ENCODE results near the gene LIN7A.

Gene LIN7A

DNA sequence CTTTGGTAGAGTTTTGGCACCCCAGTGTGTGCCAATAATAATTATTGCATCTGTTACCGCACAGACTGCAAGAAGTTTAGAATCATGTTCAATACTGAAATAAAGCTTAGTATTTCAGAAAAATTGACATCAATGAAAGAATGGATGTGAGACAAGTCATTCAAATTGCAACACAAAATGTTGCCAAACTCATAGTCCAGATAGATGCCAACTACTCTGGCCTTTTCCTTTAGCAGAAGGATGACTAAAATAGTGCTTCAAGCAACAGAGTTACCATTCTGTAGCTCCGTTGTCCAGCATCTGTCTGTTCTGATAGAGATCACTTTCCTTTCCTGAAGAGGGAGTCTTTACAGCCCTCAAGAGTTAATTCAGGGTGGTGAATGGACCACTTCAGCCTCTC is 77.5 kb downstream of the LIN7A start:
- no peak for DNase-seq (ENCODE audit: low read depth in 2 of 2)

DNA sequence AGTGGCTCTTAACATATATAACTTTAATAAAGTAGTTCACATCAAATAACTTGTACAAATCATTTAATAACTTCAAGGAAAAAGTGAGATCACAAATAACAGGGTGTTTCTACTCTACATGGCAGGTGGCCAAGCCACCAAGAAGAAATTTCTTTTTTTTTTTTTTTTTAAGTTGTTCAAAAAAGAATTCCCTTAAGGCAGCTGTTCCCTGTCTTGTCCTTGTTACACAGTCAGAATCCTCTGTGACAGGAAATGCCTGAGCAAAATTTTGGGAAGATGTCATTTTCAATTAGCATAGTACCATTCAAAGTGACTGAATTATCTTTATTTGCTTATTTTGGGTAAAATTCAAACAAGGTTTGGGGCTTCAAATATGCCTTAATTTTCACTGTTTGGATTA is 79.4 kb downstream of the LIN7A start:
- no peak for DNase-seq (ENCODE audit: low read depth in 2 of 2)

DNA sequence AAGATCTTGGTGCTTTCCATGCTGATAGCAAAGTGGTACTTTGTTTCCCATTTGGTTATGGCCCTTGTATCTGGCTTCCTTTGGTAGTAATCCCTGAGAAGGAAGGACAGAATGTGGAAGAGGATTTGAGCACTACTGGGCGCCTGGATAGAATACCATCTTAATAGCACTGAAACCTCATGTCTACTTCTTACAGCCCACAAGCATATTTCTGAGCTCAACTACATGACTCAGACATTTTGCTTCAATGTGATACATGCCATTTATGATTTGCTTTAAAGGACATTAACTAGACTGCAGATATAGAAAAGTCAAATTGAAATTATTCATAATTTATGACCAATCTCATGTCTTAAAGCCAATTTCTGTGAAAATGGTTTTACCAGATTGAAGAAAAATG is 80.4 kb downstream of the LIN7A start:
- no peak for DNase-seq (ENCODE audit: low read depth in 2 of 2)

DNA sequence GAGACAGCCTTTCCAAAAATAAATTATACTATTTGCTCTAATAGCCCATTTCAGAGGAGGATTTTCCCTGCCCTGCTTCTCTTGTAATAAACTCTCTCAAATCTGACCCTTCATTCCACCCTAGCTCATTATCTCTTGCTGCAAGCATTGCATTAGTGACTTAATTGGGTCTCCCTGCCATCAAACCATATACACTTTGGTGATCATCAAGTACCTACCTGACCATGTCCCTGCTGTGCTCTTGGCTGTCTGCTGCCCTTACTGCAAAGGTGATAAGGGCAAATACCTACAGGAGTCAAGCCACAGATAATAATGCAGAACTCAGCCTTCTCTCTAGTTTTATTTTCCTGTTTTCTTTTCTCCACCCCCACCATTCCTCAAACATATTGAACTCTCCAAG is 88.4 kb downstream of the LIN7A start:
- no peak for DNase-seq (ENCODE audit: low read depth in 2 of 2)

DNA sequence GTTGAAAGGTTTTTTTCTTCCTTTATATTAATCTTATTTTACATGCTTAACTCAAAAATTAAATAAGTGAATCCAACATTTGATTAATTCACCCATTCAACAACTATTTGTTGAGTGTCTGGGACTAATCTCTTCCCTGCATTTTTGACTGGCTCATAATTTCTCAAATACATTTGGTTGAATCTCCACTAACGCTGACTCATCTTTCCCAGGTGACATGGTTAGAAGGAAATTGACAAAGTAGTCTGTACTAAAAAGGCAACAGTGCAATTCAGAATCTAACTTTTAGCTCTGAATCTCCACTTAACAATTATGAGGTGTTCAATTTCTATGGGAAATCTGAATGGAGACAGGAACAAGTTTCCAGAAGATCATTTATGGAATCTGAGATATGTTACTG is 88.9 kb downstream of the LIN7A start:
- no peak for DNase-seq (ENCODE audit: low read depth in 2 of 2)

DNA sequence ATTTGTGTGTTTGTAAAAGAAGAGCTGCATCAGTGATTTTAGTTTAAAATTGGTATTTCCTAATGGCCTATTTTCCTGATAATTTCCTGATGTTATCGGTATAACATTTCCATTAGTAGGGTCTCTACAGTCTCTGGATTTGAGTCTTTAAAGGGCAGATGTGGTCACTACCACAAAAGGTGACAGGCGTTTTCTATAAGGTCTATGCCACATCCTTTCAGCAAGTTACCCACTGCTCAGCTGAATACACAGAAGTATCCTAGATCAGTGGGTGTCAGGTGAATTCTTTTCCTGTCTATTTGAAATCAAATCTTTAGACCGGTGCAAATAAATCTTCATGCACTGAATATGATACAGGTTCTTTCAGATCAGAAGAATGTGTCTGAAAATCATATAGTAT is 90.2 kb downstream of the LIN7A start:
- no peak for DNase-seq (ENCODE audit: low read depth in 2 of 2)

DNA sequence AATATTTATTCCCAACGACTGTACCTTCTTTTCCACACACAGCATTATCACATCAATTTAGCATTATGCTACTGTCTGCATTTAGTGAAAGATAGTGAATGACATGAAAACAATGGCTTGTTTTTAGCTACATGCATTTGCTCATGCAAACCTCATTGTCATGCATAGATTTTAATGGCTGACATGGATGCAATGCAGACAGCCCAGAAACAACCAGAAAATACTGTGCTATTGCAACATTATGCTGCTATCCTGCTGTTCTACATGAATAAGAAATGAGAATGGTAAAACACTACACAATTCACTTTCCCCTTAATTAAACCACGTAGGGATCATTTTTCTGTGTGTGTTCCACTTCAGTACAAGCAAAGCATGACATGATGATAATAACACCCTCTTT is 90.8 kb downstream of the LIN7A start:
- no peak for DNase-seq (ENCODE audit: low read depth in 2 of 2)

DNA sequence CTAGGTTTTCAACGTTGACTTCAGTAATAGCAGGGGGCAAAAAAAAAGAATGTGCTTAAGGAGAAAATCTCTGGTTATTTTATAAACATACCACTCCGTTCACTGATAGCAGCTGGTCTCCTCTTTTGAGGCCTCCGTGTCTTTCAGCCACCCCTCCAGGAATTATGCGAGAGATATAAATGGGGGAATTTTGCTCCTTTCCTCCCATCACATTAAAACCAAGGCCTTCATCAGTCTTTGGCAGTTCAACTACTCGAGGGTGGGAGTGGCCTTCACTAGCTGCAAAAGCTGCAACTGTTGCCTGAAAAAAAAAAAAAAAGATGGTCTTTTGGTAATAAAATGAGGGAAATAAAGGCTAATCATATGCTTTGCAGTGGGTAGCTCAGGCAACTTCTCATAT is 92.1 kb downstream of the LIN7A start:
- DNase-seq (ENCODE audit: low read depth in 2 of 2): no peak

DNA sequence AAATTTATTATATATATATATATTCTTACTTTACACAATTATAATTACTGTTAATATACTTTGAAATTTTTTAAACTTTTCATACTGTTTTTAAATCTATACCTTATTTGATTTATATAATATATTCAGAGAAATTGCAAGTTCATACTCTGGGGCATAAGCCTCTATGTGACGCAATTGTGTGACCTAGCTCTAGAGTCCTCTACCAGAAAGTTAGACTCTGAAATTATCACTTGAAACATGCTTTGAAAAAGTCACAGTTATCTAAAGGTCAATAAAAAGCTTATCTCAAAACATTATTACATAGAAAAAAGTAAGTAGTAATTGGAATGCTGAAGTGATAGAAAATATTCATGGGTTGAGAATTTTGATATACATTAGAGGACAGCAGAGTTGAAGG is 93.8 kb downstream of the LIN7A start:
- DNase-seq (ENCODE audit: low read depth in 2 of 2): no peak

DNA sequence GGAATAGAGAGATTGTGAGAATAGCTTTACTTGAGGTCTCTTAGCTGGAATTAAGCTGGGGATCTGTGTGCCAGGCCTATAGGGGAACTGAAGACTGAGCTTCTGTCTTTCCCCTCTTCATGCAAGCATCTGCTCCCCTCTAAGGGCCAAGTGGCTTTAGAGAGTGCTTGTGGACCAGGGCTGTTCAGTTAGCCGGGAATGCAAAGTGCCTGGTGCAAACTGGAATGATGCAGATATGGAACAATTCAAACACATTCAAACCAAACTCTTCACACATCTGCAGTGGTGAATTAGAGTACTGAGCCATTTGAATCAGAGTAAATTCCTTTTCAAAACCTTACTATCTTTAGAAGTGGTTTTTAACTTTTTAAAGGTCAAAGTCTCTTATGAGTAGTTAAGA is 99.0 kb downstream of the LIN7A start:
- no peak for DNase-seq (ENCODE audit: low read depth in 2 of 2)

DNA sequence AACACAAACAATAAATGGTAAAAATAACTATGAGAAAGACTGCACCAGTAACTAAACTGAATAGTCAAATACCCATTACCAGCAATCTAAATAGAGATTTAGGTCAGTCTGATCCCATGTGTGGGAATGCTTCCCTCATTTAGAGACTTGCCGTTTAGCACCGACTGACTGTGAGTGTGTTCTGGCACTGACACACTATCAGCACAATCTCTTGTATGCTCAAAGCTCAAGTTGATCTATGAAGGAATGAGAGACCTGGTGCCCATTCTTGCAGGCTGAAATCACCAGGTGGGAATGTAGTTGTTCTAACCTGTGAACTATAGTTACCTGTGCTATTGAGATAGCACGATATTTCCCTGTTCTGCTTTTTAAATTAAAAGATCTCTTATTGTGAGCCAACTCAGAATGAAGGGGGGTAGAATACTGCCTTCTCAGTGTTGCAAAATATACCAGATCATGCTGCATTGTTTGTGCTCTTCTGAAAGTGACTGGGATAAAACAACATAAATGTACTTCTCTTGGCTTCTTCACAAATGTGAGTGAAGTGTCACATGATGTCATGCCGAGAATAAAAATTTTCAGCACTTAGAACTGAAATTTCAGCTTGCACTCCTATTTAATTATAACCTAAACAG is 99.6 kb downstream of the LIN7A start:
- no peak for DNase-seq (ENCODE audit: low read depth in 2 of 2)

DNA sequence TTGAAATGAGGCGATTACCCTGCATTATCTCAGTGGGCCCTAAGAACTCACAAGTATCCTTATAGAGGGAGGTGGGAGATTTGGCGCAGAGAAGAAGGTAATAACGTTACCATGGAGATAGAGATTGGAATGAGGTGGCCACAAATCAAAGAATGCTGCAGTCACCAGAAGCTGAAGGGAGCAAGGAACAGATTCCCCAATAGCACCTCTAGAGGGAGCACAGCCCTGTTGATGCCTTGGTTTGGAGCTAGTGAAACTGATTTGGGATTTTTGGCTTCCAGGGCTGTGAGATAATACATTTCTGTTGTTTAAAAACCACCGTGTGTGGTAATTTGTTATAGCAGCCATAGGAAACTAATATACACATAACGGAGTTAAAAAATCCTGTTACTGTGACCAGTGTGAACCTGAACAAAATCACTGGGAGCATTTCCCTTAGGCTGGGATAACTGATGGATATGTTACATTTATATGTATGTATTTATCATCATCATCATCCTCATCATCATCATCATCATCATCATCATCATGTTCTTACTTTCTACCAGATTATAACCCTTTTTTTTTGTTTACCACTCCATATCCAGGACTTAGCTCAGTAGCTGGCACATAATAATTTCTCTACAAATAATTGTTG is 100.3 kb downstream of the LIN7A start:
- no peak for DNase-seq (ENCODE audit: low read depth in 2 of 2)

DNA sequence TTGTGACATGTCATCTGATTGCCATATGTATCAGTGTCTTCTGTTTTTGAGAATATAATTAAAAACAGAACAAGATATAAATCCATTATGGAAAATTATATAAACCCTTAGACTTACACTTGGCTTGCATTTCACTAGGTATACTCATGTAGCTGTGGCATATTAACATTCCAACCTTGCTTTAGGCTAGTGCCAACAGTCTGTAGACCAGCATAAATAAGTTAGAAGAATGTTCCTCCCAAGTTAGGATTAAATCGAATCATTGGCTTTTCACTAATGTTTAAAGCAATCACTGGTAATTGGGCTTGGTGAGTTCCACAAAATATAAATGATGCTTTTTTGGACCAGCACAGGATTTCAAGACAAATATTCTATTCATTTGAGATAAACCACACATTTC is 103.0 kb downstream of the LIN7A start:
- no peak for DNase-seq (ENCODE audit: low read depth in 2 of 2)

DNA sequence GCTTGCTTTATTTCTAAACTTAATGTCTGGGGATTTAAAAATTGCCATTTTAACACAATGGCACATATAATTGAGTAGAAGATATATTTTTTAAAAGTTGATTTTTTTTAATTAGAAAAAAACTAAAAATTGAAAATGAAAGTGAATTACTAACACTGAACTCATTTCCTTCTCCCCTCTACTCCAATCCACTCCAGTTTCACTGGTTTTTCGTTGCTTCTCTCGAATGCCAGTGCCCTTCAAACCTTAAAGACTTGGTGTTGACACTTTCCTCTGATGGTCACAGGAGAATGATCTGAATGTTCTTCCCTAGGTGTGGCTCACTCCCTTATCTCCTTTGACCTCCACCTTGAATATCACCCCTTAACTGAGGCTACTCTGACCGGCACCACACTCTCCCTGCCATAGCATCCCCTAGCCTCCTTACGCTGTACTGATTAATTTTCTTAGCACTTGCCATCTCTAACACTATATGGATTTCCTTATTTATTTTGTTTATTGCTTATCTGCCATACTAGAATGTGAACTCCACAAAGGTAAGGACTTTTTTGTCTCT is 107.1 kb downstream of the LIN7A start:
- no peak for DNase-seq (ENCODE audit: low read depth in 2 of 2)

DNA sequence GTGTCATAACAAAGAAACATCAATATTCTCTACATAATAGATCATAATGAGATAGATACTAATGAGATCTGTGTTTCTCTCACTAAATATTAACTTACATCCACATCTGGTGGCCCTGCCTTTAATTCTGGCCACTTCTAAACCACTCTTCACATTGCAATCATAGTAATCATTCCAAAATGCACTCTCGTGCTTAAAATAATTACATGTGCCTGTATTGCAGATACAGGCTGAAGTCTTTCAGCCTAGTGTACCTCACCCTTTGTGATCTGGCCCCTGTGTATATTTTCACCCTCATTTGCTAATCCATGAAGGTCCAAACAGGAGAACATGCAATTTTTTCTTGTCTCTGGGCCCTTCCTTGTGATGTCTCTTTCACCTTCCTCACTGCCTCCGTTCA is 108.0 kb downstream of the LIN7A start:
- no peak for DNase-seq (ENCODE audit: low read depth in 2 of 2)

DNA sequence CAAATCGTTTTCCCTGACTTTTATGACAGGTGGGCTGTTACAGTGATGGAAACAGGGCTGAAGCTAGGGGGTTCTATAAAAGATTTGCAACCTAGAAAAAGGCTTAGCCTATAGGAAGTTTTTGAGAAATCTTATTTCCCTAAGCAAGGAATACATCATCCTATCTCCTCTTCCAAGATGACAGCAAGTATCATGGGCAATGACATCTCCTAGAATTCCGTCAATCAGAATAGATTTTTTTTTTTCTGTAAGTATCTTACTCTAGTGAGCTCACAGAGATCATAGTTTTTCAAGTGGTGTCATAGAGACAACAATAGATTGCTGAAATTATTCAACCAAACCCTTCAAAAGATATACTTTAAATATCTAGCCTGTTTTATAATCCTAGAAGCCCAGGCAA is 112.2 kb downstream of the LIN7A start:
- no peak for DNase-seq (ENCODE audit: low read depth in 2 of 2)

DNA sequence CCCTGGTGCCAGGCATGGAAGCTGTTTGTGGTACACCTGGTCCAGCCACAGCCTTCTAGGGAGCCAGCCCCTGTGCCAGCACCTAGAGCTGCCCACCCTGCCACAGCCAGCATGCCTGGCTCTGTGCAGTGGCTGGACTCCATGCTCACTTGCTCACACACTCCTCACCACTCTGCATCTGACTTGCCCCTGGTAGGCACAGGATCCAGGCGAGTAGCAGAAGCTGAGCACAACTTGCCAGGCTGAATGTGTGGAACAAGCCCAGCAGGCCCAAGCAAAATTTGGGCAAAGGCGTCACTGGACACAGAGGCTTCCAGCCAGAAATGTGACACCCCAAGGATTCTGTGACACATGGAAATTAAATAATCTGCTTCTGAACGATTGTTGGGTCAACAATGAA is 114.3 kb downstream of the LIN7A start:
- no peak for DNase-seq (ENCODE audit: low read depth in 2 of 2)

DNA sequence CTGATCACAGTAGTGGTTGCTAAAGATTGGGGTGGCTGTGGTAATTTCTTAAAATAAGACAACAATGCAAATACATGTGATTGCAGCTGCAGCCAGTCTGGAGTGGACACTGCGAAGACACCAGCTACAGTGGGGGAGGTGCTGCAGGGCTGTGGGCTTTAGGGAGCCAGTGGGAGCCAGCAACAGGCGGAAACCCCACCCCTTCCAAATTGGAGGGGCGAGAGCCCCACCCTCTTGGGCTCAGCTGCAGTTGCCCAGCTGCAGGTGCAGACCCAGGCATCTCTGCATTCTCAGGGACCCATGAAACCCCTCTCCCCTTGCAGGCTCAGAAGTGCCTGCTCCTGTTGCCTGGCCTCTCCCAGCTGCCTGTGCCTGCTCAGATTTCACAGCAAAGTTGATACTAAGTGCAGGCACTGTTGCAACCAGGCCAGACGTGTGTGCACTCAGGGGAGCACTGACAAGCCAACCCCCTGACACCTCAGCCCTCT is 116.2 kb downstream of the LIN7A start:
- DNase-seq (ENCODE audit: low read depth in 2 of 2): no peak

DNA sequence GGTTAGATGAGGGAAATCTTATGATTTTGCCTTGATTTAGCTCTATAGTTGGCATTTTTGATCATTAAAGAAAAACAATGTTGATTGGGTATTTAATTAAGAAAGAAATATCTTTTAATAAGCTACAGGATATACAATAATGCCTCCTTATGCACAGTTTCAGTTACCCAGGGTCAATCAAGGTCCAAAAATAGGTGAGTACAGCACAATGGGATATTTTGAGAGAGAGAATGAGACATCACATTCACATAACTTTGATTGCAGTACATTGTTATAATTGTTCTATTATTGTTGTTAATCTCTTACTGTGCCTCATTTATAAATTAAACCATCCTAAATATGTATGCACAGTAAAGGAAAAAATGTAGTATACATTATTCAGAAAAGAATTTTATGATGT is 118.9 kb downstream of the LIN7A start:
- no peak for DNase-seq (ENCODE audit: low read depth in 2 of 2)

DNA sequence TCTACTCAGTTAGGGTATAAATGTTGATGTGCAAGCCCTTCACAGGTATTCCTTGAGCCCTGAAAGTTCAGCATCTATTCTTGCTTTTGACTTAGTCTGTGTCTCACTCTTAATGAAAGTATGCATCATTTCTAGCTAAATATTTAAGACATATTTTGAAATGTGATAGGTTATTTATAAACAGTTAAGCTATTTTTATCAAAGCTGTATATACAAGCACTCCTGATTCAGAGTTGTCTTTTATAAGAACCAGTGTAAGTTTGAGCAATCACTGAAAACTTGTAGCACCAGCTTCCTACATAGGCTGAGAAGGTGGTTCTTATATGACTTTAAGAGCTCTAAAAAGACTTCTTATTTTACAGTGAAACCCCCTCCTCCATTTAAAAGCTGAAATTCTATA is 122.4 kb downstream of the LIN7A start:
- no peak for DNase-seq (ENCODE audit: low read depth in 2 of 2)

DNA sequence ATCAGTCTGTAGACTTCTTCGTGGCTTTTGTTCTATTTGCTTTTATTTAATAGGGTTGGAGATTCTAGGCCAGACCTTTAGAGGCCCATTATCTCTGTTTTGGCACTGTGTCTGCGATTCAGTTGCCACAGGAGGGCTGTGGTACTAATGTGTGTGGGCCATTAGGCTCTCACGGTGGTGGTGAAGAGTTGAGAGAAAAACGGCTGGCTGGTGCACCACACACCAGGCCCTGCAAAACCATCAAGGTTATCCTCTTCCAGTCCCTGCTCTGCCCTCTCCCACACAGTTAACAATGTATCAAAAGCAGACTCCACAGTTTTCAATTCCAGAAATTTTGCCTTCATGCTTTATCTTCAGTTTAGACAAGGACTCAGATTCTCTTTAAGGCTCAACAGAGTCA is 123.3 kb downstream of the LIN7A start:
- DNase-seq (ENCODE audit: low read depth in 2 of 2): no peak

DNA sequence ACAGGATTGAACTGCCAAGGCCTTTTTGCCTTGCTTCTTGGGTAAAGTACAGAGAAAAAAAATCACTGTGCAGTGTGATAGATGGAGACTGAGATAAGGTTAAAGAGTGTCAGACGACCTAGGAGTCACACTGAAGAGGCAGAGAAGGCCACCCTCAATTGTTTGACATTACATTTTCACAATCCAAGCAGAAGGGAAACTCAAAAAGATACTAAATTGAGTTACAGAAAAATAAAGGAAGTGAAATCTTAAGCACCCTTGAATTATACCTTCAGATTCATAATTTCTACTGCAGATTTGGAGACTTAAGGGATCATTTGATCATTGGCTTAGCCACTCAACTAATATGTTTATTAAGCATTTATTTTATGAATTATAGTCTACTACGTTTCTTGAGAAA is 123.9 kb downstream of the LIN7A start:
- no peak for DNase-seq (ENCODE audit: low read depth in 2 of 2)

DNA sequence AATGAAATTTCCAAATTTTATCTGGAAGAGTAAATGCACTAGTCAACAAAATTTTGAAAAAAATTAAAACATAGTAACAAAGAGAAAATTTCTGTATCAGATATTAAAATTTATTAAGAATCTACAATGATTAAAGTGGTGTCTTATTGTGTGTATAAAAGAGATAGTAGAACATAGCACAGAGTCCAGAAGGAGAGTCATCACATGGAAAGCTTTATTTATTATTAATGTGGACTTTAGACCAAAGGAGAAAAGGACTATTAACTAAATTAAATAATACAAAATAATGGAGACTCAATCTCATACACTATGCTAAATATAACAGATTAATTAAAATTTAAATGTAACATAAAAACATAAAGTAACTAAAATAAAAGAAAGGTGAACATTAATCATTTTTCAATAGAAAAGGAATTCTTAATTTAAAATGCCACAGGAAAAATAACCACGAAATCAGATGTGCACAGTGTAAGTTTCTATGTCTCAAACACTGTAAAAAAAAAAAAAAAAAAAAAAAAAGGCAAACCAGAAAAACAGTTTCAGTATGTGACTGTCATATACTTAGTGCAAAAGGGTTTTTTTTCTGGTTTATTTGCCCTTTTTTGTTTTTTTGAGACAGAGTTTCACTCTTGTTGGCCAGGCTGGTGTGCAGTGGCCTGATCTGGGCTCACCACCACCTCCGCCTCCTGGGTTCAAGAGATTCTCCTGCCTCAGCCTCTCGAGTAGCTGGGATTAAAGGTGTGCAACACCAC is 125.6 kb downstream of the LIN7A start:
- no peak for DNase-seq (ENCODE audit: low read depth in 2 of 2)
